Thoracic aorta (tissue), 2 donors: ENCODE measurements around the gene SCMH1. TPM values are rescaled to one million over a fixed set of nuclear protein-coding genes. Genes with fewer than 3 reads are reported as not detected.

Experiments used
- ATAC-seq: fragments of 150-250 bp; one replicate; pipeline ENCODE4 v1.8.0; 2017; ENCODE audit warnings: low read depth; ENCODE audit not compliant: insufficient number of reproducible peaks, low FRiP score
- DNase-seq: peaks from one replicate; pipeline ENCODE4 v3.0.0-alpha.2; 2020; ENCODE audit warnings: low spot score
- H3K27ac ChIP-seq, 2 donors: fragments of 200-600 bp; sonication (generic); 1 replicate in 1 of 2; 2 replicates in 1 of 2; pipeline ENCODE4 v1.5.1; 2016; ENCODE audit warnings: mild to moderate bottlenecking in 2 of 2, moderate library complexity in 2 of 2
- H3K27me3 ChIP-seq: fragments of 200-600 bp; sonication (generic); replicated peaks from 2 replicates; pipeline ENCODE4 v1.6.0; 2016; ENCODE audit warnings: mild to moderate bottlenecking; ENCODE audit not compliant: insufficient read depth
- H3K36me3 ChIP-seq: fragments of 200-600 bp; sonication (generic); one replicate; pipeline ENCODE4 v1.5.1; 2016
- H3K4me1 ChIP-seq, 2 donors: fragments of 200-600 bp; sonication (generic); 1 replicate in 1 of 2; 2 replicates in 1 of 2; pipeline versions ENCODE4 v1.5.1 to v1.6.0; 2016; ENCODE audit warnings: low read depth in 2 of 2, mild to moderate bottlenecking in 1 of 2; ENCODE audit not compliant: control insufficient read depth in 1 of 2
- H3K4me3 ChIP-seq: fragments of 200-600 bp; sonication (generic); 2 replicates; pipeline ENCODE4 v1.5.1; 2016; ENCODE audit warnings: mild to moderate bottlenecking
- H3K9me3 ChIP-seq: fragments of 200-600 bp; sonication (generic); 2 replicates; pipeline ENCODE4 v1.5.1; 2016
- CTCF ChIP-seq: fragments of 200-600 bp; sonication (generic); IDR thresholded peaks from one replicate; pipeline ENCODE4 v1.5.1; 2019; ENCODE audit warnings: antibody characterized with exemption
- total RNA-seq, 2 donors: library from RNA; depleted of rRNA; stranded (reverse); fragments of >200 nt; gene quantifications; one replicate each; pipeline versions ENCODE4 v1.1.0 to v1.2.3, GENCODE V29; 2016

SCMH1 gene
- 10 to 100 TPM; 41.7 to 65.9 TPM for total RNA-seq

- Histone ChIP-seq H3K4me3 (peak within 1 kb of the TSS; percentile 92), H3K27ac (peak within 1 kb of the TSS; percentile 95 to 96), H3K4me1 (peaks cover 4 to 45% of the 10 kb centered on the region in 2 donors), H3K27me3 (no peaks in the 10 kb centered on the region), H3K36me3 (no peaks in the 10 kb centered on the region), H3K9me3 (no peaks in the 10 kb centered on the region)
- DNase-seq, result no peak
- ATAC-seq, result peak; percentile 37
- no peak for TF ChIP-seq CTCF
Measured at GRCh38 chr1:41241749-41242341, at the start of gene SCMH1. Gene SCMH1 (minus strand): TSS chr1:41242306. CDS start chr1:41186133, 56,173 bp downstream.

- ATAC-seq (no peak), DNase-seq (no peak)
Measured at GRCh38 chr1:41291195-41291594, 49.1 kb upstream of the SCMH1 start.

GRCh38 chr1:41289196-41289595 lies 47.1 kb upstream of the SCMH1 start:
- Histone ChIP-seq H3K27ac (no peak overlapping the region), H3K4me1 (no peaks in the 10 kb centered on the region), H3K27me3 (no peaks in the 10 kb centered on the region), H3K4me3 (no peak overlapping the region), H3K36me3 (no peaks in the 10 kb centered on the region), H3K9me3 (no peaks in the 10 kb centered on the region)
- TF ChIP-seq CTCF, result no peak
- DNase-seq, result no peak
- ATAC-seq, result no peak

More at GRCh38 chr1:41291195-41291594, 49.1 kb upstream of the SCMH1 start:
- Histone ChIP-seq H3K27me3 (no peaks in the 10 kb centered on the region), H3K27ac (no peak overlapping the region), H3K4me3 (no peak overlapping the region), H3K36me3 (no peaks in the 10 kb centered on the region), H3K9me3 (no peaks in the 10 kb centered on the region), H3K4me1 (no peaks in the 10 kb centered on the region)
- no peak for TF ChIP-seq CTCF

- no peak for DNase-seq
- Histone ChIP-seq H3K9me3 (no peaks in the 10 kb centered on the region), H3K36me3 (no peaks in the 10 kb centered on the region), H3K27ac (no peak overlapping the region), H3K27me3 (no peaks in the 10 kb centered on the region), H3K4me1 (no peaks in the 10 kb centered on the region), H3K4me3 (no peak overlapping the region)
- ATAC-seq, result no peak
- TF ChIP-seq CTCF, result no peak
Measured at GRCh38 chr1:41286992-41287391, 44.9 kb upstream of the SCMH1 start.

GRCh38 chr1:41286486-41286885 lies 44.4 kb upstream of the SCMH1 start:
- no peak for TF ChIP-seq CTCF
- Histone ChIP-seq H3K27ac (no peak overlapping the region), H3K36me3 (no peaks in the 10 kb centered on the region), H3K4me1 (no peaks in the 10 kb centered on the region), H3K9me3 (no peaks in the 10 kb centered on the region), H3K27me3 (no peaks in the 10 kb centered on the region), H3K4me3 (no peak overlapping the region)
- DNase-seq (no peak), ATAC-seq (no peak)
